ENCODE results near the gene AOPEP. TPM values are rescaled to one million over a fixed set of nuclear protein-coding genes. Genes with fewer than 3 reads are reported as not detected.
A peak's percentile ranks its signal among the peaks of the same experiment; 100 is the strongest.

Gene AOPEP
- total and polyA plus RNA-seq, 2 of the 13 experiments (the other 11 are each of a cell fraction or from before 2014, with no cell fraction given): 22.2 to 41.6 TPM

DNA sequence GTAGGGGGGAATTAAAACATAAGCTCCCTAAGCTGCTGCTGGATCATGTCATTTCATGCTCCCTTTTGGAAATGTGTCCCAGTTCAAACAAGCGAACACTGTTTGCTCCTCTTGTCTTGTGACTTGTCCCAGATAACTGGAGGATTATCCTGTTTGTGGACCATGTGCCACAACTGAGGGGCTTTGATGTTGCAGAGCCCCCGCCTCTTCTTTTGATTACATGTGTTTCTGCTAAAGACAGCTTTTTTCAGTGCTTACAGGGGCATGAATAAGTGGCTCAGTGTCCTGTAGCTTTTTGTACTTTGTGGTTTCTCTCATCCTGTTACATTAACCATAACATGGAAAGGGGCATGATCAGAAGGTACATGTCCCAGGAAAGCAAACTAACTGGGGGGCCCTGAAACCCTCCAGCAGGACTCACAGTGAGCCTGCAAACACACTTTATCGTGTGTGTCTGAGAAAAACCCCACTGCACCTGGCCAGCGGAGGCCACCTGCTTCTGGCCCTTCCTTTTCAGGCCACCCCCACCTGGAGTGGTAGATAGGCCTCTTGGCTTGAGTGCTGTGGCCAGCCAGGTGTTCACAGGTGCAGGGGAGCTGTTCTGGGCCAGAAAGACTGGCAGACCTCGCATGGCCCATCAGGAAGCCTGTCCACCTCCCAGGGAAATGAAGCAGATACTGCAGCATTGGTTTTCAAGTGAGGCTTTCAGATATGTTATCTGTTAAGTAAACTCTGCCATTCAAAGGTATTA is 305.4 kb downstream of the AOPEP start (continued):
- TF ChIP-seq, protein P1, sequence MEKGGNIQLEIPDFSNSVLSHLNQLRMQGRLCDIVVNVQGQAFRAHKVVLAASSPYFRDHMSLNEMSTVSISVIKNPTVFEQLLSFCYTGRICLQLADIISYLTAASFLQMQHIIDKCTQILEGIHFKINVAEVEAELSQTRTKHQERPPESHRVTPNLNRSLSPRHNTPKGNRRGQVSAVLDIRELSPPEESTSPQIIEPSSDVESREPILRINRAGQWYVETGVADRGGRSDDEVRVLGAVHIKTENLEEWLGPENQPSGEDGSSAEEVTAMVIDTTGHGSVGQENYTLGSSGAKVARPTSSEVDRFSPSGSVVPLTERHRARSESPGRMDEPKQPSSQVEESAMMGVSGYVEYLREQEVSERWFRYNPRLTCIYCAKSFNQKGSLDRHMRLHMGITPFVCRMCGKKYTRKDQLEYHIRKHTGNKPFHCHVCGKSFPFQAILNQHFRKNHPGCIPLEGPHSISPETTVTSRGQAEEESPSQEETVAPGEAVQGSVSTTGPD (CRISPR knock-in tag; IDR thresholded peaks at IDR 0.05): no peak
- TF ChIP-seq, protein P2, sequence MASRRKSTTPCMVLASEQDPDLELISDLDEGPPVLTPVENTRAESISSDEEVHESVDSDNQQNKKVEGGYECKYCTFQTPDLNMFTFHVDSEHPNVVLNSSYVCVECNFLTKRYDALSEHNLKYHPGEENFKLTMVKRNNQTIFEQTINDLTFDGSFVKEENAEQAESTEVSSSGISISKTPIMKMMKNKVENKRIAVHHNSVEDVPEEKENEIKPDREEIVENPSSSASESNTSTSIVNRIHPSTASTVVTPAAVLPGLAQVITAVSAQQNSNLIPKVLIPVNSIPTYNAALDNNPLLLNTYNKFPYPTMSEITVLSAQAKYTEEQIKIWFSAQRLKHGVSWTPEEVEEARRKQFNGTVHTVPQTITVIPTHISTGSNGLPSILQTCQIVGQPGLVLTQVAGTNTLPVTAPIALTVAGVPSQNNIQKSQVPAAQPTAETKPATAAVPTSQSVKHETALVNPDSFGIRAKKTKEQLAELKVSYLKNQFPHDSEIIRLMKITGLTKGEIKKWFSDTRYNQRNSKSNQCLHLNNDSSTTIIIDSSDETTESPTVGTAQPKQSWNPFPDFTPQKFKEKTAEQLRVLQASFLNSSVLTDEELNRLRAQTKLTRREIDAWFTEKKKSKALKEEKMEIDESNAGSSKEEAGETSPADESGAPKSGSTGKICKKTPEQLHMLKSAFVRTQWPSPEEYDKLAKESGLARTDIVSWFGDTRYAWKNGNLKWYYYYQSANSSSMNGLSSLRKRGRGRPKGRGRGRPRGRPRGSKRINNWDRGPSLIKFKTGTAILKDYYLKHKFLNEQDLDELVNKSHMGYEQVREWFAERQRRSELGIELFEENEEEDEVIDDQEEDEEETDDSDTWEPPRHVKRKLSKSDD (CRISPR knock-in tag; IDR thresholded peaks at IDR 0.05; ENCODE audit: low read depth): no peak; the same call in 1 of the 2 replicates
- TF ChIP-seq SKIL (CRISPR knock-in tag; IDR thresholded peaks at IDR 0.05; ENCODE audit: borderline replicate concordance) (no peak; the same call in 1 of the 2 replicates), ZNF746 (CRISPR knock-in tag; IDR thresholded peaks at IDR 0.05) (0 out of 2 replicates have a peak, but pooled peaks have one; percentile 41), HHEX (CRISPR knock-in tag; IDR thresholded peaks at IDR 0.05) (0 out of 2 replicates have a peak, but pooled peaks have one; percentile 47), RBAK (CRISPR knock-in tag; IDR thresholded peaks at IDR 0.05) (no peak), KAT8 (CRISPR knock-in tag; IDR thresholded peaks at IDR 0.05) (peak; percentile 61; the same call in 1 of the 2 replicates), ZNF282 (IDR thresholded peaks at IDR 0.05; ENCODE audit: partially characterized antibody) (no peak), CAMTA2 (CRISPR knock-in tag; IDR thresholded peaks at IDR 0.05; ENCODE audit: borderline replicate concordance) (no peak), ZNF772 (CRISPR knock-in tag; IDR thresholded peaks at IDR 0.05) (peak; percentile 17; the same call in 1 of the 2 replicates), SIX1 (CRISPR knock-in tag; IDR thresholded peaks at IDR 0.05; ENCODE audit: borderline replicate concordance) (peak; percentile 74; the same call in 1 of the 2 replicates), KLF16 (CRISPR knock-in tag; IDR thresholded peaks at IDR 0.05) (no peak), ZFP82 (CRISPR knock-in tag; IDR thresholded peaks at IDR 0.05; ENCODE audit: borderline replicate concordance) (no peak), RFX1 (IDR thresholded peaks at IDR 0.05) (no peak), FOXO1 (CRISPR knock-in tag; IDR thresholded peaks at IDR 0.05) (peak; percentile 79), ZNF34 (CRISPR knock-in tag; IDR thresholded peaks at IDR 0.05; ENCODE audit: borderline replicate concordance) (no peak), SP1 (IDR thresholded peaks at IDR 0.05) (no peak), SP1 (CRISPR knock-in tag; IDR thresholded peaks at IDR 0.05) (peak; percentile 2; the same call in 1 of the 2 replicates), RFXAP (CRISPR knock-in tag; IDR thresholded peaks at IDR 0.05; ENCODE audit: borderline replicate concordance) (no peak), RARG (CRISPR knock-in tag; IDR thresholded peaks at IDR 0.05; ENCODE audit: low read depth) (no peak)
- TF ChIP-seq, protein P3, sequence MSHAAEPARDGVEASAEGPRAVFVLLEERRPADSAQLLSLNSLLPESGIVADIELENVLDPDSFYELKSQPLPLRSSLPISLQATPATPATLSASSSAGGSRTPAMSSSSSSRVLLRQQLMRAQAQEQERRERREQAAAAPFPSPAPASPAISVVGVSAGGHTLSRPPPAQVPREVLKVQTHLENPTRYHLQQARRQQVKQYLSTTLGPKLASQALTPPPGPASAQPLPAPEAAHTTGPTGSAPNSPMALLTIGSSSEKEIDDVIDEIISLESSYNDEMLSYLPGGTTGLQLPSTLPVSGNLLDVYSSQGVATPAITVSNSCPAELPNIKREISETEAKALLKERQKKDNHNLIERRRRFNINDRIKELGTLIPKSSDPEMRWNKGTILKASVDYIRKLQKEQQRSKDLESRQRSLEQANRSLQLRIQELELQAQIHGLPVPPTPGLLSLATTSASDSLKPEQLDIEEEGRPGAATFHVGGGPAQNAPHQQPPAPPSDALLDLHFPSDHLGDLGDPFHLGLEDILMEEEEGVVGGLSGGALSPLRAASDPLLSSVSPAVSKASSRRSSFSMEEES (CRISPR knock-in tag; IDR thresholded peaks at IDR 0.05): peak; percentile 100
